Coronary artery (tissue), 2 donors: ENCODE results near the gene SERP2.

Experiments
- DNase-seq: peaks from one replicate; pipeline ENCODE4 v3.0.0-alpha.2; 2017; ENCODE audit warnings: low spot score
- H3K27ac ChIP-seq, 2 donors: fragments of 200-600 bp; sonication (generic); one replicate each; pipeline ENCODE4 v1.5.1; 2016 to 2019
- H3K4me3 ChIP-seq: fragments of 200-600 bp; sonication (generic); 2 replicates; pipeline ENCODE4 v1.5.1; 2016; ENCODE audit warnings: mild to moderate bottlenecking, moderate library complexity
- CTCF ChIP-seq: fragments of 200-600 bp; sonication (generic); IDR thresholded peaks from one replicate; pipeline ENCODE4 v1.5.1; 2019; ENCODE audit warnings: antibody characterized with exemption

Gene SERP2

GRCh38 chr13:44435919-44436510 lies 62.4 kb downstream of the SERP2 start:
- no peak for TF ChIP-seq CTCF
- peak overlapping the region; percentile 83 to 95 for H3K27ac ChIP-seq
- H3K4me3 ChIP-seq: peak overlapping the region; percentile 87
- DNase-seq: no peak

- peak overlapping the region; percentile 83 to 95 for H3K27ac ChIP-seq
- peak; percentile 97 for DNase-seq
- peak overlapping the region; percentile 87 for H3K4me3 ChIP-seq
- no peak for TF ChIP-seq CTCF
Observed at GRCh38 chr13:44436589-44437337, 63.1 kb downstream of the SERP2 start.

DNA sequence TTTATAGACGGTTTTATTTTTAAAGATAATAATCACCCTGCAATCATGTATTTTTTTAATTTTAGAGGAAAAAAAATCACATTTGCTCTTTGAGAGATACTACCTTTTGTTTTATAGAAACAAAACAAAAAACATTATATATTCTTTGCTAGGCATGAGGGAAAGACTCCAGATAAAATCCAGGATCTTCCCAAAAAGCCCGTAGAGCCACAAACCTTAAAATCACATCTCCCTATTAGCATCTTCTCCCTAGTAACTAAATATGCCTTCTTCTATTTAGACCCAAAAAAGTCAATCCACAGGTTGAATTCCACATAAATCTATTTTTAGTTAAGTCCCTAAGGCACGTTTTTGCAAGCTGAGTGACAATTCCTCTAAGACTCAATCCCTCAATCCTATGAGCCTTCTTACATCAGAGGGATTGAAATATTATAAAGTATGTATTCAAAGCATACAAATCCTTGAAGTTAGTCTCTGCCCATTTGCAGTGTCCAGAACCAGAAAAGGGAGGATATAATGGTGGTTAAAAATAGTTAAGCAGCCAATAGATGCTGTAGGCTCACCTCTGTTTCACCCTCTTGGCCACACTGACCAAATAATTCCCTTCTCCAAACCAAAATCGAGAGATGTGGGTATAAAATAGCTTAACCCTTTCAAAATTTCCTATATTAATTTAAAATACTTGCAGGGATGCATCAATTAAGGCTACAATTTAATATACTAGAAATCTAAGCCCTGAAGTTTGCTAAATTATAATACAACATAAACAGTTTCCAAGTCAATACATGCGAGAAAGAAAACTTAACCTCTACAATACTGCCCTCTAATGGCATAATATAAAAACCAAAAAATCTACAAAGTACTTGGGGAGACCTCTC lies 64.0 kb downstream of the SERP2 start:
- TF ChIP-seq CTCF: no peak
- no peak for DNase-seq
- Histone ChIP-seq H3K27ac (peak overlapping the region; percentile 83 to 95), H3K4me3 (peak overlapping the region; percentile 87)

DNA sequence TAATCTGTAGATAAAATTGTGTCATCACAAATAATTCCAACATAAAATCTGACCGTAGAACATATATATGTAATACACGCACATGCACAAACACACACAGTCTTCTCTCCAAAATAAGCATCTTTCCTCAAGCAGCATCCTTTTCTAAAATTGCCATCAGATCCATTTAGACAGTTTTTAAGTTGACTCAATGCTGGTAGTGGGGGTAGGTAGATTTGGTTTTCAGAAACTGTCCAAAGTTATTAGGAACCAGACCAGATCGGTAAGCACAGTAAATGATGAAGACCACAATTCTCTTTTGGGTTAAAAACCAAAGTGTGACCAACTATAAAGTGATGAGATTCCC lies 64.6 kb downstream of the SERP2 start:
- Histone ChIP-seq H3K4me3 (no peak overlapping the region), H3K27ac (no peak overlapping the region)
- no peak for DNase-seq
- no peak for TF ChIP-seq CTCF

DNA sequence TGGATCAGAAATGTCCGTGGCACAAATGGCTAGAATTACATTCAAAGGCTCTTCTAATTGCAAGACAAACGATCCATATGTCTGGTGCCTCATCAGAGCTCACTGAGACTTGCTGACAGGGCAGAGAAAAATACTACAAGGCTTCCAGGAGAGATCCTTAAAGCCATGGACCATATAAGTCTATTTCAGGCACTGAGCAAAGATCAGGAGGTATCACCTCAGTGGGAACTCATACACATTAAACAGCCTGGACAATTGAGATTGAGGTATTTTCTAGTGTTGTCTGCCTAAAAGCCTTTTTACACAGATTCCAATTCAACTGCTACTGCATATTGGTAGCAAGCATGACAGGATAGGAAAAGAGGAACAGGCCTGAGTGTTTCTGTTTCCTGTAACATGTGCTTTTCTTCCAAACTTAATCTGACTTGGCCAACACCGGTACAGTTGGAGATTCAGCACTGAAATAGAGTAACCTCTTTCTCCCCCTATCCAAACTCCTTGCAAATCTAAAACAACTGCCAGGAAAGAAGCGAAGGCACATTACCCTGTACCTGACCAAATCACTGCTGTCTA lies 65.9 kb downstream of the SERP2 start:
- no peak for TF ChIP-seq CTCF
- no peak for DNase-seq
- Histone ChIP-seq H3K27ac (peak overlapping the region in 1 of 2 donors; percentile 11), H3K4me3 (no peak overlapping the region)

GRCh38 chr13:44440046-44440608 lies 66.5 kb downstream of the SERP2 start:
- Histone ChIP-seq H3K27ac (peak overlapping the region in 1 of 2 donors; percentile 11), H3K4me3 (no peak overlapping the region)
- DNase-seq: no peak
- no peak for TF ChIP-seq CTCF
